Neuronal stem cell (in vitro differentiated cells): ENCODE data around the gene DIPK1C.
A peak's percentile ranks its signal among the peaks of the same experiment; 100 is the strongest.

Experiments used
- DNase-seq: peaks from one replicate; pipeline ENCODE4 v3.0.0-alpha.2; 2013; ENCODE audit warnings: low spot score
- H2AFZ ChIP-seq: one replicate; pipeline ENCODE4 v1.6.1; 2013; ENCODE audit warnings: mild to moderate bottlenecking, low read length, inconsistent platforms
- H2AK5ac ChIP-seq: 2 replicates; pipeline ENCODE4 v1.6.1; 2013; ENCODE audit warnings: low read depth, mild to moderate bottlenecking, inconsistent platforms, low read length, moderate library complexity, mixed read lengths
- H2BK120ac ChIP-seq: 2 replicates; pipeline ENCODE4 v1.6.1; 2013; ENCODE audit warnings: low read depth, mild to moderate bottlenecking, inconsistent platforms, low read length, moderate library complexity, mixed read lengths
- H2BK12ac ChIP-seq: one replicate; pipeline ENCODE4 v1.6.1; 2013; ENCODE audit warnings: low read length, inconsistent platforms
- H2BK15ac ChIP-seq: 2 replicates; pipeline ENCODE4 v1.6.1; 2013; ENCODE audit warnings: mild to moderate bottlenecking, low read length, inconsistent platforms, mixed read lengths
- H2BK5ac ChIP-seq: one replicate; pipeline ENCODE4 v1.6.1; 2013; ENCODE audit warnings: inconsistent platforms, mild to moderate bottlenecking, low read length, moderate library complexity
- H3K14ac ChIP-seq: one replicate; pipeline ENCODE4 v1.6.1; 2013; ENCODE audit warnings: low read length, inconsistent platforms
- H3K18ac ChIP-seq: 2 replicates; pipeline ENCODE4 v1.6.1; 2013; ENCODE audit warnings: low read length, inconsistent platforms
- H3K23ac ChIP-seq: 2 replicates; pipeline ENCODE4 v1.6.1; 2013; ENCODE audit warnings: low read depth, mild to moderate bottlenecking, mixed read lengths, low read length, inconsistent platforms; ENCODE audit not compliant: poor library complexity
- H3K27ac ChIP-seq: replicated peaks from 3 replicates; pipeline ENCODE4 v1.5.1; 2013; ENCODE audit warnings: low read length, inconsistent platforms
- H3K27me3 ChIP-seq, 3 experiments: 2 replicates each; pipeline ENCODE4 v1.6.1; 2013; ENCODE audit warnings: low read length in 3 of 3, mild to moderate bottlenecking in 2 of 3, inconsistent platforms in 1 of 3, low read depth in 1 of 3, mixed read lengths in 1 of 3, moderate library complexity in 1 of 3; ENCODE audit not compliant: control insufficient read depth in 3 of 3, insufficient read depth in 3 of 3
- H3K36me3 ChIP-seq, 2 donors: replicated peaks in 1 of 2; 2 replicates each; pipeline ENCODE4 v1.6.1; 2013; ENCODE audit warnings: low read length in 2 of 2; ENCODE audit not compliant: control insufficient read depth in 2 of 2, insufficient read depth in 2 of 2
- H3K4ac ChIP-seq: 2 replicates; pipeline ENCODE4 v1.6.1; 2013; ENCODE audit warnings: inconsistent platforms, mild to moderate bottlenecking, low read length, moderate library complexity
- H3K4me1 ChIP-seq, 2 donors: 1 replicate in 1 of 2; 2 replicates in 1 of 2; pipeline ENCODE4 v1.6.1; 2013; ENCODE audit warnings: low read length in 2 of 2, low read depth in 1 of 2; ENCODE audit not compliant: control insufficient read depth in 2 of 2, insufficient read depth in 1 of 2
- H3K4me2 ChIP-seq: one replicate; pipeline ENCODE4 v1.6.1; 2013; ENCODE audit warnings: mild to moderate bottlenecking, low read length, inconsistent platforms; ENCODE audit not compliant: insufficient read depth, poor library complexity, severe bottlenecking
- H3K4me3 ChIP-seq, 2 donors: 2 replicates each; pipeline ENCODE4 v1.5.1; 2013; ENCODE audit warnings: low read length in 2 of 2, mild to moderate bottlenecking in 2 of 2, inconsistent platforms in 1 of 2, moderate library complexity in 1 of 2
- H3K79me1 ChIP-seq: one replicate; pipeline ENCODE4 v1.6.1; 2013; ENCODE audit warnings: low read depth, mild to moderate bottlenecking, inconsistent platforms, low read length, moderate library complexity
- H3K9ac ChIP-seq: one replicate; pipeline ENCODE4 v1.6.1; 2013; ENCODE audit warnings: mild to moderate bottlenecking, low read depth, low read length, inconsistent platforms; ENCODE audit not compliant: poor library complexity
- H3K9me3 ChIP-seq, 2 donors: replicated peaks in 1 of 2; 2 replicates each; pipeline versions ENCODE3 to v1.6.1; 2013; ENCODE audit warnings: low read length in 2 of 2, mild to moderate bottlenecking in 2 of 2, inconsistent platforms in 1 of 2, low read depth in 1 of 2, mixed read lengths in 1 of 2, moderate library complexity in 1 of 2; ENCODE audit not compliant: control insufficient read depth in 2 of 2, insufficient read depth in 1 of 2
- H4K8ac ChIP-seq: one replicate; pipeline ENCODE4 v1.6.1; 2013; ENCODE audit warnings: low read depth, mild to moderate bottlenecking, inconsistent platforms, low read length, moderate library complexity
- H4K91ac ChIP-seq: one replicate; pipeline ENCODE4 v1.6.1; 2013; ENCODE audit warnings: low read length, low read depth, mild to moderate bottlenecking, inconsistent platforms; ENCODE audit not compliant: poor library complexity
- WGBS, 2 donors: extraction: QIAGEN DNeasy Blood & Tissue Kit; methylation state at CpG; one replicate each; pipeline ENCODE4 v1.1.7; 2013; ENCODE audit warnings: missing lambda C conversion rate in 2 of 2, mixed read lengths in 1 of 2; ENCODE audit not compliant: insufficient read length in 2 of 2, insufficient replicate concordance in 1 of 2; ENCODE audit errors: extremely low coverage in 2 of 2; 5-methylcytosine and 5-hydroxymethylcytosine counted together

DIPK1C gene

DNA sequence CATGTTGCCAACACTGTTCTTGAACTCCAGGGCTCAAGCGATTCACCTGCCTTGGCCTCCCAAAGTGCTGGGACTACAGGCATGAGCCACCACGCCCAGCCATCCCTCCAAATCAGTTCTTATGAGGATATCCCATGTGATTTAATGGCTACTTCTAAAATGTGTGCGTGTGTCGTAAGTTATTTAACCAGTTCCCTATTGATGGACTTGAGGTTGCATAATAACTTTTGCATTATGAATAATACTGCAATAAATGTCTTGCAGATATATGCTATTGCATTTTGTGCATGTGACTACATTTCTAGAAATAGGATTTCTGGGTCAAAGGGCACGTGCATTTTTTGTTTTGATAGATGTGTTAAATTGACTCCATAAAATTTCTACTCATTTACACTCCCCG lies 19.0 kb downstream of the DIPK1C start:
- Histone ChIP-seq H3K36me3 (peaks cover 0 to 15% of the 10 kb centered on the region in 2 donors), H2BK12ac (no peak overlapping the region), H2AFZ (no peak overlapping the region), H3K14ac (no peak overlapping the region), H3K23ac (no peak overlapping the region), H4K8ac (no peak overlapping the region), H2BK5ac (no peak overlapping the region), H2AK5ac (no peak overlapping the region), H3K18ac (no peak overlapping the region), H3K4ac (no peak overlapping the region), H3K9ac (no peak overlapping the region), H2BK120ac (no peak overlapping the region), H3K27me3 (peaks cover 0 to 10% (median 0%) of the 10 kb centered on the region in 3 experiments), H3K4me3 (no peak overlapping the region), H4K91ac (no peak overlapping the region), H3K27ac (no peak overlapping the region), H3K9me3 (peaks cover 0 to 4% of the 10 kb centered on the region in 2 donors), H3K79me1 (no peaks in the 10 kb centered on the region), H3K4me1 (peaks cover 0 to 7% of the 10 kb centered on the region in 2 donors), H3K4me2 (no peak overlapping the region), H2BK15ac (no peak overlapping the region)
- WGBS, 2 donors: no CpG with 5 or more reads among the region's 6 CpGs
- no peak for DNase-seq

- no peak overlapping the region for H3K4ac ChIP-seq
- no peak overlapping the region for H2BK12ac ChIP-seq
- H3K14ac ChIP-seq: no peak overlapping the region
- H3K18ac ChIP-seq: no peak overlapping the region
- H3K9ac ChIP-seq: no peak overlapping the region
- H3K23ac ChIP-seq: no peak overlapping the region
- H4K8ac ChIP-seq: no peak overlapping the region
- peaks cover 0 to 4% of the 10 kb centered on the region in 2 donors for H3K9me3 ChIP-seq
- H4K91ac ChIP-seq: no peak overlapping the region
- no peak overlapping the region for H2AK5ac ChIP-seq
- H3K4me1 ChIP-seq: peaks cover 0 to 7% of the 10 kb centered on the region in 2 donors
- DNase-seq: no peak
- H2BK5ac ChIP-seq: no peak overlapping the region
- H2BK120ac ChIP-seq: no peak overlapping the region
- no peak overlapping the region for H2BK15ac ChIP-seq
- WGBS, 2 donors: no CpG with 5 or more reads among the region's 14 CpGs
- no peak overlapping the region for H3K4me3 ChIP-seq
- no peak overlapping the region for H3K27ac ChIP-seq
- peaks cover 0 to 10% of the 10 kb centered on the region in 2 donors for H3K36me3 ChIP-seq
- no peaks in the 10 kb centered on the region for H3K79me1 ChIP-seq
- no peak overlapping the region for H2AFZ ChIP-seq
- peaks cover 0 to 9% (median 0%) of the 10 kb centered on the region in 3 experiments for H3K27me3 ChIP-seq
- H3K4me2 ChIP-seq: no peak overlapping the region
Observed at GRCh38 chr18:74436158-74436769, 20.8 kb downstream of the DIPK1C start.

DNA sequence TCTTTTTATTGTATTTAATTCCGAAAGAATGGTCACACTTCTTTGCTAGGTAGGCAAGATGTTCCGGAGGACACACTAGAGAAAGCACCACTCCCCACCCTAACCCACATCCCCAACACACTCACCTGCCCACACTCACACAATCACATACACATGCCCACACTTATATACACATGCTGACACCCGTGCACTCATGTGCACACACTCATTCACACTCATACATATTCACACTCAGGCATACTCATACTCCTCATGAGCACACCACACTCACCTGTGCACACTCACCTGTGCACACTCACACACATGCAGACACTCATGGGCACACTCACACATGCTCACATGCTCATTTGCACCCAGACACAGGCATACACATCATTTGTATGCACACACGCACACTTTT lies 21.4 kb downstream of the DIPK1C start:
- Histone ChIP-seq H3K18ac (peak overlapping the region; percentile 9), H3K4me3 (peak overlapping the region in 1 of 2 donors; percentile 65), H3K4me2 (no peak overlapping the region), H2BK5ac (no peak overlapping the region), H3K9me3 (peaks cover 0 to 4% of the 10 kb centered on the region in 2 donors), H3K14ac (no peak overlapping the region), H3K36me3 (peaks cover 0 to 6% of the 10 kb centered on the region in 2 donors), H2BK15ac (no peak overlapping the region), H3K4me1 (peaks cover 0 to 7% of the 10 kb centered on the region in 2 donors), H4K91ac (no peak overlapping the region), H3K27me3 (peaks cover 0 to 9% (median 0%) of the 10 kb centered on the region in 3 experiments), H3K27ac (no peak overlapping the region), H3K9ac (no peak overlapping the region), H3K4ac (no peak overlapping the region), H2BK120ac (no peak overlapping the region), H3K79me1 (no peaks in the 10 kb centered on the region), H3K23ac (peak overlapping the region; percentile 38), H2BK12ac (no peak overlapping the region), H2AK5ac (no peak overlapping the region), H4K8ac (no peak overlapping the region), H2AFZ (no peak overlapping the region)
- DNase-seq: no peak
- WGBS, 2 donors: no CpG with 5 or more reads among the region's 4 CpGs

DNA sequence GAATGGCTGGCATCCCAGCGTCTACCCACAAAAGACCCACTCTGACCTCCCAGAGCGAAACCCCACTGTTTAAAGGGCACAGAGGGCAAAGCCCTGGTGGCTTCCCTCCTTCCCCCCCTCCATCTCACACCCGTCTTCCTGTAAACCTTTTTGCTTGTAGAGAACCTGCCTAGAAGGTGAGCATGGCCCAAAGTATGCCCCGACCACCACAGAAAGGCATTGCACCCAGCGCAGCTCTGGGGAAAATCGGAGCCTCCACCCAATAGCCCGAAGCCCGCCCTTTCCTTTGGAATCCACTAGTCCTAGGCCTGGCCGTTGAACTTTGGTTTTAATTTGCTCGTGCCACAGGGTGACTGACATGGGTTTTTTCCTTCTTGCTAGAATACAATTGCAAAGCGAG lies 22.6 kb downstream of the DIPK1C start:
- Histone ChIP-seq H3K27me3 (peaks cover 0 to 9% (median 0%) of the 10 kb centered on the region in 3 experiments), H2AK5ac (no peak overlapping the region), H3K27ac (no peak overlapping the region), H2BK12ac (no peak overlapping the region), H3K4me2 (no peak overlapping the region), H3K4ac (no peak overlapping the region), H2BK120ac (no peak overlapping the region), H3K4me3 (no peak overlapping the region), H3K9me3 (peaks cover 0 to 4% of the 10 kb centered on the region in 2 donors), H4K8ac (no peak overlapping the region), H3K18ac (no peak overlapping the region), H2BK5ac (no peak overlapping the region), H4K91ac (no peak overlapping the region), H2BK15ac (no peak overlapping the region), H3K14ac (no peak overlapping the region), H2AFZ (no peak overlapping the region), H3K4me1 (peaks cover 0 to 7% of the 10 kb centered on the region in 2 donors), H3K79me1 (no peaks in the 10 kb centered on the region), H3K9ac (no peak overlapping the region), H3K36me3 (peaks cover 0 to 6% of the 10 kb centered on the region in 2 donors), H3K23ac (no peak overlapping the region)
- WGBS, 2 donors: no CpG with 5 or more reads among the region's 11 CpGs
- DNase-seq: no peak
